ENCODE measurements around the gene PTPRC. TPM values are rescaled to one million over a fixed set of nuclear protein-coding genes. Genes with fewer than 3 reads are reported as not detected.

Gene PTPRC
- total RNA-seq, 3 donors from 2014 or later = 22.0 to 36.0 (median 35.7) TPM

- no peak overlapping the region for H3K27ac ChIP-seq
- TF ChIP-seq CTCF (IDR thresholded peaks at IDR 0.05) (no peak), POLR2AphosphoS5 (IDR thresholded peaks at IDR 0.05) (no peak), POLR2A (IDR thresholded peaks at IDR 0.05) (no peak)
Observed at GRCh38 chr1:198633675-198634121, 5.1 kb upstream of the PTPRC start.

DNA sequence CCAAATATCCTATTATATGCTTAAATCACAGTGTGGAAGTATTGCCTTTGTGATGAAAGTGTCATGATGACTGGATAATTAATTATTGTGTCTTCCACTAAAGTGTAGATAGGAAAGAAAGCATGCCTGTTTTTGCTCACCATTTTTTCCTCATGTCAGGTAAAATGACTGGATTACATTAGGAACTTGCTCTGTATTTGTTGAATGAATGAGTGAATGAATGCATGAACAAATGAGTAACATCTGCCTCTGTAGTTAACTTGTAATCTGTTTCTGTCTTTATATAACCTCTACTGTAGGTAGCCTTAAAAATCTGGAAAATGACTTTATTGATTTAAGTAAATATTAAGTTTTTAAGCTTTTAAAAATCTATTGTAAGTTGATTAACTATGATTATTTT is 2.9 kb upstream of the PTPRC start:
- Histone ChIP-seq H3K27me3 (no peaks in the 10 kb centered on the region), H3K9me3 (no peaks in the 10 kb centered on the region), H3K27ac (no peak overlapping the region), H3K4me3 (no peak overlapping the region), H3K4me1 (no peaks in the 10 kb centered on the region), H3K36me3 (no peaks in the 10 kb centered on the region)
- intact Hi-C loops (cut with DNase I; ENCODE audit: low total_unique reads) = no loop called here
- no peak for TF ChIP-seq POLR2AphosphoS5 (IDR thresholded peaks at IDR 0.05)
- no peak for TF ChIP-seq CTCF (IDR thresholded peaks at IDR 0.05)
- TF ChIP-seq POLR2A (IDR thresholded peaks at IDR 0.05) = no peak
- no peak for DNase-seq (ENCODE audit: low spot score in 2 of 2)

More at GRCh38 chr1:198633675-198634121, 5.1 kb upstream of the PTPRC start:
- Histone ChIP-seq H3K4me1 (no peaks in the 10 kb centered on the region), H3K4me3 (no peak overlapping the region), H3K36me3 (no peaks in the 10 kb centered on the region), H3K27me3 (no peaks in the 10 kb centered on the region), H3K9me3 (no peaks in the 10 kb centered on the region)
- DNase-seq (ENCODE audit: low spot score in 2 of 2) = no peak
- intact Hi-C loops (cut with DNase I; ENCODE audit: low total_unique reads) = no loop called here

DNA sequence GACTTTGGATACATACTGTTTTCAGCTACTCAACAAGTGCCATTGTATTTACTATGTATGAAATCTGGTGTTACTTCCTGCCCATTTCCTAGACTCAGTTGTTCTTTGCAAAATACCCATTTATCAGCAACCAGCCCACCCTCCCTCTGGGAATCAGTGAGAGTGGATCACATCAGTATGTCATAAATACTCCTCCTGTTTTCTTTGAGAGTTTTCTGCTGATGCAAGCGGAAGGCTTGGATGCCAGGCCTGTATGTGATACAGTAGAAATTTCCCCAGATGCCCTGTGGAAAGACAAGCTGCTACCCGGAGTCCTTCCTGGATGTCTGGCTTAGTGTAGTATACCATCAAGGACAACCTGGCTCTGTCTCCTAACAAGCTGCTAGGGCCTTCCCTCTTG is 2.4 kb upstream of the PTPRC start:
- intact Hi-C loops (cut with DNase I; ENCODE audit: low total_unique reads) = no loop called here
- H3K27ac ChIP-seq = no peak overlapping the region
- H3K36me3 ChIP-seq = no peaks in the 10 kb centered on the region
- no peak overlapping the region for H3K4me3 ChIP-seq
- no peak for DNase-seq (ENCODE audit: low spot score in 2 of 2)
- TF ChIP-seq POLR2AphosphoS5 (IDR thresholded peaks at IDR 0.05) (no peak), CTCF (IDR thresholded peaks at IDR 0.05) (no peak), POLR2A (IDR thresholded peaks at IDR 0.05) (no peak)
- H3K27me3 ChIP-seq = no peaks in the 10 kb centered on the region
- no peaks in the 10 kb centered on the region for H3K9me3 ChIP-seq
- H3K4me1 ChIP-seq = no peaks in the 10 kb centered on the region

DNA sequence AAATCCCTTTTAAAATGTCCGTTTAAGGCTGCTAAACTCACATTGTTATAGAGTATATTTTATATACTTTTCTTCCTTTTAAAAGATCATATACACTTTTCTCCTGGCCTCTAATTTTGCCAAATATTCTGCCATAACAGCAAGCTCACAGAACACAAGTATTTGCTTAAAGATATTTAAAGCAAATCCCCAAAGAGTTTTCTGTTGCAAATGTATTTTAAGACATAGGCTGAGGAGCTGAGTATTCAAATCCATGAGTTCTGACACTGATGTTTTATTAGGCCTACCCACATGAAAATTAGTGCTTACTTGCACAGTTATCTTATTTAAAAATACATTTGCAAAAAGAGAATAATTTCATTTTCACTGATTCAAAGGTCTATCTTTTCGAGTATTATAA is 1.7 kb upstream of the PTPRC start:
- no peaks in the 10 kb centered on the region for H3K4me1 ChIP-seq
- DNase-seq (ENCODE audit: low spot score in 2 of 2) = no peak
- TF ChIP-seq POLR2AphosphoS5 (IDR thresholded peaks at IDR 0.05) (no peak), CTCF (IDR thresholded peaks at IDR 0.05) (no peak), POLR2A (IDR thresholded peaks at IDR 0.05) (no peak)
- H3K36me3 ChIP-seq = no peaks in the 10 kb centered on the region
- H3K9me3 ChIP-seq = no peaks in the 10 kb centered on the region
- H3K27ac ChIP-seq = no peak overlapping the region
- intact Hi-C loops (cut with DNase I; ENCODE audit: low total_unique reads) = no loop called here
- H3K27me3 ChIP-seq = no peaks in the 10 kb centered on the region
- H3K4me3 ChIP-seq = no peak overlapping the region

GRCh38 chr1:198637916-198638437 is 863 bp upstream of the PTPRC start:
- Histone ChIP-seq H3K4me1 (no peaks in the 10 kb centered on the region), H3K36me3 (no peaks in the 10 kb centered on the region), H3K27ac (no peak overlapping the region), H3K27me3 (no peaks in the 10 kb centered on the region), H3K4me3 (no peak overlapping the region), H3K9me3 (no peaks in the 10 kb centered on the region)
- intact Hi-C loops (cut with DNase I; ENCODE audit: low total_unique reads) = no loop called here
- TF ChIP-seq POLR2AphosphoS5 (IDR thresholded peaks at IDR 0.05) = no peak
- no peak for TF ChIP-seq CTCF (IDR thresholded peaks at IDR 0.05)
- no peak for TF ChIP-seq POLR2A (IDR thresholded peaks at IDR 0.05)
- DNase-seq (ENCODE audit: low spot score in 2 of 2) = no peak
